HG02610 (cell line): Measurements from ENCODE around the gene PRSS22.
"Not testable (repeated sequence)": the region's sequence is repeated elsewhere in the genome, so short reads cannot be mapped to it uniquely, and the experiment has no call there.

Experiments
- ATAC-seq: cut with Tn5 transposase; IDR thresholded peaks from one replicate; pipeline ENCODE4 v1.9.1; 2021; ENCODE audit warnings: mild to moderate bottlenecking, moderate library complexity; ENCODE audit not compliant: unreplicated experiment

The PRSS22 gene

DNA sequence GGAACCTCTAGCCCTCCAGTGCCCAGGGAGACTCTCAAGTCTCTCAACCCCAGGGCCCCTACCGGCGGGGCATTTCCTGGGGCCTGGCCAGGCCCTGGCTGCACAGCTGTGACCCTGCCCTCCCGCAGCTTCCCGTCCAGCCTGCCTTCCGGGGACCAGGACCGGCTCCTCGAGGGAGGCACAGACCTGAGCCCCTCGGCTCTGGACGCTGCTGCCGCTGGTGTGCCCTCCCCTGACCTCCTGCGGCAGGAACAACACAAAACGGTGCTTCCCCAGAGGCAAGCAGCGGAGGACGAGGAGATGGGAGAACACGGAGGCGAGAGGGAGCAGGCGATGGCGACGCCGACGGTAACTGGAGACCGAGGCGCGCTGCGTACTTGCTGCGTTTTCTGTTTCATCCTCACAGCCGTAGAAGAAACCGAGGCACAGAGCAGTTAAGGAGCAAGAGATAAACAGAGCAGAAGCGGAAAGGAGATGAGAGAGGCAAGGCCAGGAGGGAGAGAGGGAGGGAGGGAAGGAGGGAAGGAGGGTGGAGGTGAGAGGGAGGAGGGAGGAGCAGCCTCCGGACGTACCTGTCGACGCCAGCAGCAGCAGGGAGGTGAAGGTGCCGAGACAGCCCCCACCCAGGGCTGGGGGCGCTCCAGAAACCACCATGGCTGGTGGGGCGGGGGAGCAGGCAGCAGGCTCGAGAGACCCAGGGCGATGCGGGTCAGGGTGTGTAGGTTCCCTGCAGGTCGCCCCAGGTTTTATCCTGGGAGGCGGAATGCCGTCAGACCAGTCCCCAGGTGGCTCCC lies at the start of gene PRSS22:
Gene PRSS22, minus strand, starts transcription at position 720 of the 794 bp plus-strand sequence. Its CDS starts 66 bp downstream, at position 654.
- ATAC-seq: no peak

DNA sequence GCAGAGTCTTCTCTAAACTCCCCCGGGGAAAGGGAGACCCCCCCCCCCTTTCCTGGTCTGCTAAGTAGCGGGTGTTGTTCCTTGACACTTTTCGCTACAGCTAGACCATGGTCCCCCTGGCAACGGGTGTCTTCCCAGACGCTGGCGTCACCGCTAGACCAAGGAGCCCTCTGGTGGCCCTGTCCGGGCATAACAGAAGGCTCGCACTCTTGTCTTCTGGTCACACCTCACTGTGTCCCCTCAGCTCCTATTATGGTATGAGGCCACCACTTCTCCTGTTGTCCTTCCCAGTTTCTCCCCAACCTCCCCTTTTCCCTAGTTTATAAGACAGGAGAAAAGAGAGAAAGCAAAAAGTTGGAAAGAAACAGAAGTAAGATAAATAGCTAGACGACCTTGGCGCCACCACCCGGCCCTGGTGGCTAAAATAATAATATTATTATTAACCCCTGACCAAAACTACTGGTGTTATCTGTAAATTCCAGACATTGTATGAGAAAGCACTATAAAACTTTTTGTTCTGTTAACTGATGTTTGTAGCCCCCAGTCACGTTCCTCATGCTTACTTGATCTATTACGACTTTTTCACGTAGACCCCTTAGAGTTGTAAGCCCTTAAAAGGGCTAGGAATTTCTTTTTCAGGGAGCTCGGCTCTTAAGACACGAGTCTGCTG lies 49.2 kb upstream of the PRSS22 start:
- ATAC-seq: not testable (repeated sequence)

DNA sequence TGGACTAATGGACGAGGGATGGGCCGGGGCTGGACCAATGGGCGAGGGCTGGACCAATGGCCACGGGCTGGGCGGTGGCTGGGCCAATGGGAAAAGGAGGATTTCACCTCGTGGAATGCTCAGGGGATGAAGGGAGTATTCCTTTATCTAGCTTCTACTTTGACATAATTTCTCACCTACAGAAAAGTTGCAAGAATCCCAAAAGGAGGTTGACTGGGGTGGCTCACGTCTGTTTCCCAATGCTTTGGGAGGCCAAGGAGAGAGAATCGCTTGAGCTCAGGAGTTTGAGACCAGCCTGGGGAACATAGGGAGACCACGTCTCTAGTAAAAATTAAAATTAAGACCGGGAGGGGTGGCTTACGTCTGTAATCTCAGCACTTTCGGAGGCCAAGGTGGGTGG lies 48.0 kb upstream of the PRSS22 start:
- ATAC-seq: no peak

- ATAC-seq: peak; percentile 78
These were observed 47.4 kb upstream of the PRSS22 start for GRCh38 chr16:2905241-2905987.

DNA sequence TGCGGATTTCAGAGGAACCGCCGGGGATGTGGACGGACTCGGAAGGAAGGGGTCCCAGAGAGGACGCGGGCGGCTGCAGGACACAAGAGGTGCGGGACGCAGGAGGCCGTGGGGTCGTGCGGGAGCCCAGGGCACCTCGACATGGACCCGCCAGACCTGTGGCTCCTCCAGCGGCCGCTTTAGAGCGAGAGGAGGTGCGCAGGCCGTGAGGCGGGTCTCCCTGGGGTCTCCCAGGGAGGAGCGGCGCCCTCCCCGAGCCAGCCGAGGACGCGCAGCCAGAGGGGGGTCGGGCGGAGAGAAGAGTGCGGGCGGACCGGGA lies 46.9 kb upstream of the PRSS22 start:
- no peak for ATAC-seq

DNA sequence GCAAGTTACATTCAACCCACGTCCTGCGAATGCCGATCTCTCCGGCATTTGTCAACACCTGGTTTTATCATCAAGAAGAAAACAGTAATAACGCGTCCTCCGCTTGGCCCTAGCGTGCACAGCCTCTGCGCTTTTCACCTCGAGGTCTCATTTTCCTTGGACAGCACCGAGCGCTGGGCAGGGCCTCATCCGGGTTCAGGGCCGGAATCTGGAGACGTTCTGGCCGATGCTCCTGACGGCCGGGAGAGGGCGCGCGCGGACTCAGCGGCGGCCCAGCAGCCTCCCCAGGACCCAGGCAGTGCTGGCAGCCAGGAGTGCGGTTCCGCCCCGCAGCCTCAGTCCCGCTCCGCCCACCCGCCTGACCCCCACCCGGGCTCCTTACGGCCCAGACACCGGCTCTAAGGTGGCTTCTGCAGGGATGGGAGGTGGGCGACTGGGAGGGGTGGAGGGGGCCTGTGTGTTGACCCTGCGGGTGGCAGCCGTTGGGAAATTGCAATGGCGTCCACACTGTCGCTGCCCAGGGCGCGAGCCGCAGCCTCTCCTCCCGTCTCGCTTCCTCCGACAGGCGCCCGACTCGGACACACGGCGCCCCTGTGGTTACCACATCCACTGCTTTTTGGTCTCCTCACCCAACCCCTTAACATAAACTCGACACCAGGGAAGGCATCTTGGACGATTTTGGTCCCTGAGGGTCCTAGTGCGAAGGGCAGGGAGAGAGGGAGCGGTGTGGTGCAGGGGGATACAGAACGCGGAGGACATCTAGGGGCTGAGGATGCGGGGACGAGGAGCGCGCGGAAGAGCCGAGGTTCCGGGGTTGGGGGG lies 46.3 kb upstream of the PRSS22 start:
- peak; percentile 37 for ATAC-seq

- no peak for ATAC-seq
These were observed 44.6 kb upstream of the PRSS22 start for GRCh38 chr16:2902337-2903130.

DNA sequence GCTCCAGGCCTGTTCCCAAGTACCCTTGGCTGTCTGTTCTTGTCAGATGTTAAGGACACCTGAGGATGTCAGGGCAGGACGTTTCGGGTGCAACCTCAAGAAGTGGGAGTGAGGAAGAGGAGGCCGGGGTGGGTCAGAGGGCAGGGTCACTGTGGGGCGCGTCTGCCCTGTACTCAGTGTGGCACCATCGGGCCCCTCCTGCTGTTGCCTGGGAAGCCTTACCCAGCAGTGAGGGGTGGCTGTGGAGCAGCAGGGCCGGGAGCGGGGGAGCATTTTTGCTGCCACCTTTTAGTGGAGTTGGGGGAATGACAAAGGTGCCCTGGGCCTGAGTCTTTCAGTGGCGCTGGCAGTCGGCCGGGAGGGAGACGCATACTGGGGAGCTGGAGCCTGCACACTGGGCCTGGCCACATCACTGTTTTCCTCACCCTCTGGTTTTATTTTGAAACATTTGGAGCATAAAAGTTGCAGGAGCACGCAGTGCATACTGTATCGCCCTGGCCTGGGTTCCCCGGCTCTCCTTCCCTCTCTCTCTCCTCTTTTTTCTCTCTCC lies 42.6 kb upstream of the PRSS22 start:
- ATAC-seq: no peak

DNA sequence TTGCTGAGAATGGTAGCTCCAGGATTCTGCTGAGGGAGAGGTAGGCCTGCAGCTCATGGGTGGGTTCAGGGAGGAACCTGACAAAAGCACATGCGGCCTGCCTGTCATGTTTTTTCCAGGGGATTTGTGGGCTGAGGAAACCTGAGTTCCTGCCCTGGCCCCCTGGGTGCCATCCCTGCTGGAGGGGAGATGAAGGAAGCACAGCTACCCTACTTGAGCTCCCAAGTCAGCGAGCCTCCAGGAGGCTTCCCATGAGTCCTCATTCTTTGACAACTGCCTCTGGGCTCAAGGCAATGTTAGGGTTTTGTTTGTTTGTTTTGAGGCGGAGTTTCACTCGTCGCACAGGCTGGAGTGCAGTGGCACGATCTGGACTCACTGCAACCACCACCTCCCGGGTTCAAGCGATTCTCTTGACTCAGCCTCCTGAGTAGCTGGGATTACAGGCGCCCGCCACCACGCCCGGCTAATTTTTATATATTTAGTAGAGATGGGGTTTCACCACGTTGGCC lies 41.6 kb upstream of the PRSS22 start:
- no peak for ATAC-seq

DNA sequence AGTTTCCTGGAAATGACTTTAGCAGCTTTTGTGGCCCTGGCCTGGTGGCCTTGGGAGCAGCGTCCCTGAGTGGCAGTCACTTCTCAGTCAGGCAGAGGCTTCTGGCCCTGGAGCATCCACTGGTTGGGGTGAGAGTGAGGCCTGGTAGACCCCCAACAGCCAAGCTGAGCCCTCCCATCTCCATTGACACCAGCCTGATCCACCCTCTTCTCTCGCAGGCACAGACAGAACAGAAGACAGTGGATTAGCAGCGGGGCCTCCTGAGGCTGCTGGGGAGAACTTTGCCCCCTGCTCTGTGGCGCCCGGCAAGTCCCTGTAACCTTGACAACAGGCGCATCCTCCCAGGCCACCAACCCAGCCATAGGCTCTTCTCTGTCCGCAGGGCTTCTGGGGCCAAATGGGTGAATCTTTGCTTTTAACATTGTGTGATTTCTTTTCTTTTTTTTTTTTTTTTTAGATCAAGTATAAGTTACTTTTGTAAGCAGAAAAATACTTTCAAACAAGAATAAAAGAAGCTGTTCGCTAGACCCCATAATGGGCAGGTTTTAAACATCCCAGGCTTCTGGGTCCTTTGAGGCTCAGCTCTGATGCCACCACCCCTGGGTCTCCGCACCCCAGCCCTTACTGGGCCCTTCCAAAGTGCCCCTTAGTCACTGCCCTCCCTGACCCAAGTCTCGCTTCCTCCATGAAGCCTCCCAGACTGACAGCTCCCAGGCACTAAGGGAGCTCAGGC lies 41.0 kb upstream of the PRSS22 start:
- ATAC-seq: no peak

- ATAC-seq: peak; percentile 76
These were observed 39.1 kb upstream of the PRSS22 start for GRCh38 chr16:2897110-2897509.

- no peak for ATAC-seq
These were observed 38.6 kb upstream of the PRSS22 start for GRCh38 chr16:2896480-2897010.

GRCh38 chr16:2895813-2896212 lies 37.8 kb upstream of the PRSS22 start:
- no peak for ATAC-seq

- no peak for ATAC-seq
These were observed 36.3 kb upstream of the PRSS22 start for GRCh38 chr16:2894231-2894630.

DNA sequence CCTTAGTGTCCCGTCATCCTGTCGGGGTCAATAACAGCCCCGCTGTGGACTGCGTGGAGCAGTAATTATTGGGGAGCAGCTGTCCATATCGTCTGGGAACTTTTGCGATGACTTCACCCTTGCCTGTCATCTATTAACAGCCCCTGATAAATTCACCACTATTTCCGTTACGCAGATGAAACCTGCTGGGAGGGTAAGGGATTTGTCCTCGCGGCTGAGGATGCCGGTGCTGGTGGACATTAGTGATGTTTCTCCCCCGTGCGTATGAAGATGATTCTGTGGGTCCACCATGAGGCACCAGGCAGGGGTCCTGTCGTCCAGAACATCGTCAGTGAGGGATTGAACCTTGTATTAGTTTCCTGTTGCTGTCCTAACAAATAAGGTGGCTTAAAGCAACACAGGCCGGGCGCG lies 26.1 kb upstream of the PRSS22 start:
- no peak for ATAC-seq

- no peak for ATAC-seq
These were observed 25.5 kb upstream of the PRSS22 start for GRCh38 chr16:2883458-2883908.

- peak; percentile 85 for ATAC-seq
These were observed 24.9 kb upstream of the PRSS22 start, which contains the start of gene FLYWCH2 for GRCh38 chr16:2882650-2883457. FLYWCH2 (plus strand) TSS chr16:2883215; CDS start chr16:2896450, 13,235 bp downstream.
